Central memory CD4-positive, alpha-beta T cell (primary cell): ENCODE data around the gene ARHGEF6.
A peak's percentile ranks its signal among the peaks of the same experiment; 100 is the strongest.

Experiments used
- DNase-seq: peaks from one replicate; pipeline ENCODE4 v3.0.0; 2022

The ARHGEF6 gene

GRCh38 chrX:136687457-136687856, 93.3 kb downstream of the ARHGEF6 start:
- peak; percentile 38 for DNase-seq

- no peak for DNase-seq
Observed at GRCh38 chrX:136684120-136684519, 96.6 kb downstream of the ARHGEF6 start.

DNA sequence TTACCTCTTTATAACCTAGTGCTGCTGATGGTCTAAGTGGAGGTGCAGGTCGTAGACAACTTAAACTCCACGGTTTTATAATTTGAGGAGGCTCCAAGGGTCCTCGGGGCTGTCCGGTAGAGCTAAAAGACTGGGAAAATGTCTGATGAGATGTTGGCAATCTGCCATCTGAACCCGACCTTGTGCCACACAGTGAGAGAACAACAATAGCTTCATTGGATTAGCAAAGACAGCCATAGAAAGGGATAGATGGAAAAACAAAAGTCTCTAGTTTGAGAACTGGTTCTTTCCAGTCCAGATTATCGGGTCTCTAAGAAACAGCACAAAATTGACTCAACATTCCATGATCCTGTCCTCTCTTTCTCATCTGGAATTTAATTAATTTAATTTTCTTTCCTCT, 101.2 kb downstream of the ARHGEF6 start:
- no peak for DNase-seq

GRCh38 chrX:136674270-136674985, 106.3 kb downstream of the ARHGEF6 start:
- peak; percentile 75 for DNase-seq

GRCh38 chrX:136671006-136671610, 109.6 kb downstream of the ARHGEF6 start:
- no peak for DNase-seq

DNA sequence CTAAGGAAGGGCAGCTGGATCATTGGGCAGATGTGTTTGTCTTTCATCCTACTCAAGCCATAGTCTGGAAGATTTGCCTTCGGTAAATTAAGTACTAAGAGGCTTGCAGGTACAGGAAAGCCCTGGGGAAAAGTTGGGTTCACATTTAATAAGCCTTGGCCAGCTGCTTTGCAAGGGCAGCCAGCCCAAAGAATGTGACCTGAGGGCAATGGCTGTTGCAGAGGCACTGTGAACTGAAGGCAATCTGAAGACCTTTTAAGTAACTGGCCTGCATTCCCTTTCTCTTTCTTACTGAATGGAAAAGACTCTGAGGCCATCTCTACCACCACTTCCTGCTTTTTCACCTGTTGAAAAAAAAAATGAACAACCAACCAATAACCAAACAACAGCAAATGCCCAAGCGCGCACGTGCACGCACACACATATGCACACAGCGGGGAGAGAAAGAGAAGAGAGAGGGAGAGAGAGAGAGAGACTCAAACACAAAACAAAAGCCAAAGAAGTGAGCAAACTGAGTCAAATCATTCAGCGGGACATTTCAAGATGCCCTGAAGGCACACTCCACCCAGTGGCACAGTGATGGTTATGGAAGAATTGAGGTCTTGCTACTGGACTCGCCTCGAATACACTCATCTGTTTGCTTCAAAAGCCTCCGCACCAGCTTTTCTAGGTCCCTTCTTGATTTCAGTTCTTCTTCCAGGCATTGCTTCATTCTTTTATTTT, 113.1 kb downstream of the ARHGEF6 start:
- DNase-seq, result no peak

DNA sequence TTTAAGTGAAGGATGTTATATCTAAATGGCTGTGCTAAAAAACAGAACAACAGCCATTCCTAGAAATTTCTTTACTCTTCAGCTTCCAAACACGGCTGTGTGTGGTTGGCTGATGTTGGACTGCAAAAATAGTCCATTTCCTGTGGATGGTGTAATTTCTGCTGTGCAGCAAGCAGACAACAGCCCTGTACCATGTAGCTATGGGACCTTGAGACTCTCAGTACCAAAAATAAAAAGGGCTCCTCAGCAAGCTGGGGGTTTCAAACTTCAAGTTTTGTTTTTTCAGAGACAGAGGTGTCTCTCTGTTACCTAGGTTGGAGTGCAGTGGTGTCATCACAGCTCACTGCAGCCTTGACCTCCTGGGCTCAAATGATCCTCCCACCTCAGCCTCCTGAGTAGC, 114.6 kb downstream of the ARHGEF6 start:
- DNase-seq, result no peak

- DNase-seq, result no peak
Observed at GRCh38 chrX:136665258-136665900, 115.4 kb downstream of the ARHGEF6 start.

- DNase-seq, result peak; percentile 48
Observed at GRCh38 chrX:136662976-136663375, 117.8 kb downstream of the ARHGEF6 start.

- DNase-seq, result peak; percentile 58
Observed at GRCh38 chrX:136662104-136662503, 118.6 kb downstream of the ARHGEF6 start.

DNA sequence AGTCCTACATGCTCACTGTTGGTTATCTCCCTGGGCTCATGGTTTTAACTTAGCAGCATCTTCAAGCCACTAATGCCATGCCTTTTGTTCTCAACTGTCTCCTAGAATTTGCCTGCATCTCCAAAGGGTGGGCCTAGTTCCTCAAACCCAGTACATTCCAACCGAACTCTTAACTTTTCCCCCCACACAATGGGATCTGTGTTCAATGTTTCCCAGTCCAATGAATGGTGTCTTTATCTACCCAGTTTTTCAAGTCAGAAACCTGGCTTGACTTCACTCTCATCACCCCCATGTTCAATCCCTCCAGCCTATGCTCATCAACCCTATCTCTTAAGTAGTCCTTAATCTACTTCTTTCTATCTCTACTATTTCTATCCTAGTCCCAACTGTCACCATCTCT, 119.8 kb downstream of the ARHGEF6 start:
- no peak for DNase-seq

DNA sequence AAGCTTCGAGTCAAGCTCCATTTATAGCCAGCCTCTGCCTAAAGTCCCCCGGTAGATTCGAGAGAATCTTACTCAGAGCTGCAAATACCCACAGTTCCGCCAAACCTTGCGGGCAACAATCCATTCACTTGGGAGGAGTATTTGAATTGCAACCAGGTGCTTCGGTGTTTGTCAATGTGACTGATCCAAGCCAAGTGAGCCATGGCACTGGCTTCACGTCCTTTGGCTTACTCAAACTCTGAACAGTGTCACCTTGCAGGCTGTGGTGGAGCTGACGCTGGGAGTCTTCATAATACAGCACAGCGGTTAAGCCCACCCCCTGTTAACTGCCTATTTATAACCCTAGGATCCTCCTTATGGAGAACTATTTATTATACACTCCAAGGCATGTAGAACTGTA, 121.6 kb downstream of the ARHGEF6 start:
- no peak for DNase-seq

DNA sequence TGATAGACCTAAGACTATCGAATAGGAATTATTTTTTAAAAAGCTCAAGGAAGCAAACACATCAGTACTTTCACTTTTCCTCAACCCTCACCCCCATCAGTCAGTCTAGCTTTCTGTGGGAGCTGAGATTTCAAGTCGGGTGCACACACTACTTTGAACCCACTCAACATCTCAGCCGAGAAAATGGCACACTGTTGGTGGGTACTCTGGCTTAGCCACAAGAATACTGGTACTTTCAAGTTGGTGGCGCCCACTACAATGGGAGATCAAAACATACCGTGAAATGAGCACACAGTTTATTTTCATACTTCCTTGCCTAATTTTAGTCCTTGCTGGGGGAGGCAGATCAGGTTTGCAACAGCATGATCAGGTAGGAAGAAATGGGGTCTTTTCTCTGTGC, 122.6 kb downstream of the ARHGEF6 start:
- DNase-seq, result no peak

- DNase-seq, result no peak
Observed at GRCh38 chrX:136656361-136656964, 124.3 kb downstream of the ARHGEF6 start.

GRCh38 chrX:136652822-136653723, 127.7 kb downstream of the ARHGEF6 start:
- no peak for DNase-seq

- DNase-seq, result no peak
Observed at GRCh38 chrX:136650811-136651210, 129.9 kb downstream of the ARHGEF6 start.

- DNase-seq, result no peak
Observed at GRCh38 chrX:136647677-136648360, 132.9 kb downstream of the ARHGEF6 start, which contains the start of gene CD40LG. Gene CD40LG (plus strand): TSS chrX:136648158. CDS start chrX:136648249, 91 bp downstream.

- DNase-seq, result peak; percentile 59
Observed at GRCh38 chrX:136646602-136647239, 134.0 kb downstream of the ARHGEF6 start.

GRCh38 chrX:136643243-136643642, 137.5 kb downstream of the ARHGEF6 start:
- no peak for DNase-seq

DNA sequence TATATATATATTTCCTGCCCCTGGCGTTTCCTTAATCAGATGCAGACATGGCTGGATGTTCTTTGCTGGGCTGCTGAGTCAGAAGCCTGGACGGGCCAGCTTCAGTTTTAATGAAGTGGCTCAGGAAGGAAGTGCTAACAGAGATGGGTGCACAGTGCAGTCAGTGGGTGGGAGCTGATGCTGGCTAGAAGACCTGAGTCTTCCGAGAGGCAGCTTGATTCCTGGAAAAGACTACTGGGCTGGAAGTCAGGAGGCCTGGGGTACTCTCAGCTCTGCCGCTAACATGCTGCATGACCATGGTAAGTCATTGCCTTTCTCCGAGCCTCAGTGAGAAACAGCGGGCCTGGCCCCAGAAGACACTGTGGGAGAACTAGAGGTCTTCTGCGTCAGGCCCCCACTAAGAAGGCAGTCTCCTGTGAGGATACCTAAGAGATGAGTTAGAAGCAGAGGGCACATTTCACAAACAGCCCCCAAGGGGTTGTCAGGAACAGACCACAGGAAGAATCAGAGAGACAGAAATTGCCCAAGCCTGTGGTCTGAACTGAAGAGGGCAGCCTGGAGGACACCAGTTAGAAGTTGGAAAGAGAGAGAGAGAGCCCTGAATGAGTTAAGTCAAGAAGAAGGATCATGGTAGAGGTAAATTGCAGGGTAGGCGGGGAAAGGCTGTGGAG, 141.1 kb downstream of the ARHGEF6 start:
- no peak for DNase-seq
